Testis (tissue), 3 donors: ENCODE data around the gene MYL11. TPM values are rescaled to one million over a fixed set of nuclear protein-coding genes. Genes with fewer than 3 reads are reported as not detected.

Source experiments
- DNase-seq: peaks from one replicate; pipeline ENCODE4 v3.0.0-alpha.2; 2019
- H3K27ac ChIP-seq, 2 donors: fragments of 200-600 bp; sonication (generic); one replicate each; pipeline ENCODE4 v1.5.1; 2019
- H3K27me3 ChIP-seq: fragments of 200-600 bp; sonication (generic); one replicate; pipeline ENCODE4 v1.5.1; 2019
- H3K36me3 ChIP-seq: fragments of 200-600 bp; sonication (generic); one replicate; pipeline ENCODE4 v1.5.1; 2017; ENCODE audit warnings: low read depth; ENCODE audit errors: missing control alignments
- H3K4me1 ChIP-seq: fragments of 200-600 bp; sonication (generic); one replicate; pipeline ENCODE4 v1.5.1; 2019
- H3K4me3 ChIP-seq, 2 donors: fragments of 200-600 bp; sonication (generic); one replicate each; pipeline ENCODE4 v1.5.1; 2017 to 2019
- H3K9me3 ChIP-seq: fragments of 200-600 bp; sonication (generic); one replicate; pipeline ENCODE4 v1.5.1; 2017
- CTCF ChIP-seq, 3 experiments: fragments of 450-650 bp in 2 of 3; fragments of 200-600 bp in 1 of 3; sonication (generic) in 1 of 3; IDR thresholded peaks; one replicate each; pipeline ENCODE4 v1.5.1; 2016 to 2019; ENCODE audit warnings: antibody characterized with exemption in 3 of 3, mild to moderate bottlenecking in 2 of 3, moderate library complexity in 1 of 3
- POLR2A ChIP-seq: fragments of 450-650 bp; IDR thresholded peaks from one replicate; pipeline ENCODE4 v1.6.1; 2017; ENCODE audit warnings: antibody characterized with exemption, mild to moderate bottlenecking, moderate library complexity
- WGBS, 2 donors: methylation state at CpG; one replicate each; pipeline ENCODE4 v1.1.5; 2018; 5-methylcytosine and 5-hydroxymethylcytosine counted together
- intact Hi-C: fragments of 100-400 bp; cut with DNase I; formaldehyde crosslinking; loops from one replicate; pipeline ENCODE4 v1.15.1; 2023; ENCODE audit warnings: low total_unique reads
- polyA plus RNA-seq: library from polyadenylated mRNA; stranded (reverse); fragments of 350-450 nt; fragmentation: Illumina TruSeq; extraction: RNeasy Lipid Tissue Mini Kit (QIAGEN cat#74804); gene quantifications from one replicate; pipeline ENCODE4 v1.2.3, GENCODE V29; 2014; ENCODE audit warnings: low read depth, low replicate concordance; ENCODE audit not compliant: insufficient read depth
- total RNA-seq, 2 donors: library from RNA; depleted of rRNA; stranded (reverse); fragments of >200 nt; gene quantifications; one replicate each; pipeline ENCODE4 v1.2.3, GENCODE V29; 2016

MYL11 gene
- total and polyA plus RNA-seq, 3 donors from 2014 or later = 2.5 to 18.5 (median 4.2) TPM

GRCh38 chr16:30414159-30414558, 39.6 kb downstream of the MYL11 start:
- no peak for TF ChIP-seq CTCF (IDR thresholded peaks at IDR 0.05)
- no peak for TF ChIP-seq POLR2A

GRCh38 chr16:30416047-30416603, 41.5 kb downstream of the MYL11 start:
- TF ChIP-seq POLR2A = no peak
- TF ChIP-seq CTCF (IDR thresholded peaks at IDR 0.05) = no peak
- Histone ChIP-seq H3K36me3 (no peaks in the 10 kb centered on the region), H3K4me1 (peaks cover 12% of the 10 kb centered on the region), H3K27me3 (no peaks in the 10 kb centered on the region), H3K27ac (no peak overlapping the region), H3K9me3 (no peaks in the 10 kb centered on the region), H3K4me3 (no peak overlapping the region)
- 68 to 73% methylated on average over 4 of the region's 4 CpGs for WGBS, 2 donors
- DNase-seq = no peak
- intact Hi-C loops = no loop called here

More at GRCh38 chr16:30414159-30414558, 39.6 kb downstream of the MYL11 start:
- no peak overlapping the region for H3K4me3 ChIP-seq
- DNase-seq = peak; percentile 91
- H3K27me3 ChIP-seq = no peaks in the 10 kb centered on the region
- H3K4me1 ChIP-seq = peaks cover 19% of the 10 kb centered on the region
- intact Hi-C loops = no loop called here
- H3K27ac ChIP-seq = peak overlapping the region; percentile 77 to 83
- H3K36me3 ChIP-seq = no peaks in the 10 kb centered on the region
- WGBS, 2 donors = 55 to 74% methylated on average over 5 of the region's 5 CpGs
- H3K9me3 ChIP-seq = no peaks in the 10 kb centered on the region

- Histone ChIP-seq H3K4me1 (peaks cover 12% of the 10 kb centered on the region), H3K27ac (peak overlapping the region; percentile 82 to 90), H3K9me3 (no peaks in the 10 kb centered on the region), H3K36me3 (no peaks in the 10 kb centered on the region), H3K4me3 (peak overlapping the region; percentile 55 to 63), H3K27me3 (no peaks in the 10 kb centered on the region)
- intact Hi-C loops = no loop called here
- WGBS, 2 donors = 44 to 51% methylated on average over 16 to 18 of the region's 18 CpGs
- TF ChIP-seq POLR2A = no peak
- no peak for DNase-seq
Observed at GRCh38 chr16:30416624-30417528, 42.3 kb downstream of the MYL11 start.

- peak overlapping the region; percentile 82 to 90 for H3K27ac ChIP-seq
- peak; percentile 78 for DNase-seq
- TF ChIP-seq POLR2A (no peak), CTCF (IDR thresholded peaks at IDR 0.05) (peak in 1 of 3 experiments; percentile 10)
- H3K4me1 ChIP-seq = peaks cover 12% of the 10 kb centered on the region
- H3K36me3 ChIP-seq = no peaks in the 10 kb centered on the region
- peak overlapping the region; percentile 55 to 63 for H3K4me3 ChIP-seq
- intact Hi-C loops = no loop called here
- no peaks in the 10 kb centered on the region for H3K27me3 ChIP-seq
- H3K9me3 ChIP-seq = no peaks in the 10 kb centered on the region
- WGBS, 2 donors = 4 to 21% methylated on average over 52 to 114 of the region's 140 CpGs
Observed at GRCh38 chr16:30417529-30418349, 43.1 kb downstream of the MYL11 start.
